T-helper 2 cell (primary cell): ENCODE measurements around the gene PLPP4.

ENCODE experiments used
- DNase-seq, 5 experiments: peaks; one replicate each; pipeline versions ENCODE4 v3.0.0 to v3.0.0-alpha.2; 2012 to 2022

PLPP4 gene

GRCh38 chr10:120613180-120613579 lies 156.2 kb downstream of the PLPP4 start:
- DNase-seq: no peak

GRCh38 chr10:120614680-120615079 lies 157.7 kb downstream of the PLPP4 start:
- no peak for DNase-seq

DNA sequence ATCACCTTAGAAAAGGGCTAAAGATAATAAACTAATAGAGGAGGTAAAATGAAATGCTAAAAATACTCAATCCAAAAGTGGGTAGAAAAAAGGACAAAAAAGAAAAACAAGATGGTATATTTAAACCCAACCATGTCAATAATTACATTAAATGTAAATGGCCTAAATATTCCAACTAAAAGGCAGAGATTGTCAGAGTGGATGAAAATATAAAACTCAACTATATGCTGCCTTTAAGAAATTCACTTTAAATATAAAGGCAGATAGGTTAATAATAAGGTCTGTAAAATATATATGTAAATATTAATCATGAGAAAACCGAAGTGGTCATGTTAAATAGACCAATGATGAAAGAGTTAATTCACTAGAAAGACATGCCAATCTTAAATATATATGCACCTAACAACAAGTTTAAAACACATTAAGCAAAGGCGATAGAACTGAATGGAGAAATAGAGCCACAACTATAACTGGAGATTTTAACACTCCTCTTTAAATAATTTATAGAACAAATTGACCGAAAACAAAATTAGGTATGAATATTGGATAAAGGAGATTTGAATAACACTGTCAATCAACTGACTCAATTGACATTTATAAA lies 159.4 kb downstream of the PLPP4 start:
- DNase-seq: no peak

DNA sequence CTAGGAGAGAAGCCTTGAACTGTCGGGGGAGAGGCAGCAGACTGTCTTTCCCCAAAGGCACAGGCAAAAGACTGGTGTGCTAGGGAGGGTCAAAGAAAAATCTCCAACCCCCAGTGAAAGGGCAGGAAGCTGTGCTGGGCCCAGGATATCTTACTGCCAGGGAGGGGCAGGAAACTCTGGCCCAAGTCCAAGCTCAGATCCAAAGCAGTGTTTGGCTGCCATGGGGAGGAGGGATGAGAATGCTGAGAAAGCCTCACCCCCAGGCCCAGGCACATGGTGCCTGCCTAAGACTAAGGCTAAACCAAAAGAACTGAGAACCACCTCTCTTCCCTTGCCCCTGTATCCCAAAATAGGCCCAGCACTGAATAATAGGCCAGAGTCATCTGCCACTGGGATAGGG lies 171.2 kb downstream of the PLPP4 start:
- no peak for DNase-seq

- no peak for DNase-seq
Measured at GRCh38 chr10:120630266-120630665, 173.2 kb downstream of the PLPP4 start.

- no peak for DNase-seq
Measured at GRCh38 chr10:120632047-120632446, 175.0 kb downstream of the PLPP4 start.

- DNase-seq: no peak
Measured at GRCh38 chr10:120632942-120633341, 175.9 kb downstream of the PLPP4 start.

- no peak for DNase-seq
Measured at GRCh38 chr10:120634659-120635058, 177.6 kb downstream of the PLPP4 start.
